B cell (primary cell): Measurements from ENCODE around the gene ARSA.

Source experiments
- EZH2 ChIP-seq: IDR thresholded peaks from 2 replicates; pipeline ENCODE4 v1.6.1; 2012; ENCODE audit warnings: borderline replicate concordance, low read depth, mild to moderate bottlenecking, moderate library complexity, low read length; ENCODE audit not compliant: insufficient read depth, poor library complexity, severe bottlenecking
- TF ChIP-seq, protein P1 (sequence below): fragments of 200-600 bp; IDR thresholded peaks from one replicate; pipeline ENCODE4 v1.8.0; 2022; ENCODE audit warnings: antibody characterized with exemption, mild to moderate bottlenecking

- TF ChIP-seq, protein P1, sequence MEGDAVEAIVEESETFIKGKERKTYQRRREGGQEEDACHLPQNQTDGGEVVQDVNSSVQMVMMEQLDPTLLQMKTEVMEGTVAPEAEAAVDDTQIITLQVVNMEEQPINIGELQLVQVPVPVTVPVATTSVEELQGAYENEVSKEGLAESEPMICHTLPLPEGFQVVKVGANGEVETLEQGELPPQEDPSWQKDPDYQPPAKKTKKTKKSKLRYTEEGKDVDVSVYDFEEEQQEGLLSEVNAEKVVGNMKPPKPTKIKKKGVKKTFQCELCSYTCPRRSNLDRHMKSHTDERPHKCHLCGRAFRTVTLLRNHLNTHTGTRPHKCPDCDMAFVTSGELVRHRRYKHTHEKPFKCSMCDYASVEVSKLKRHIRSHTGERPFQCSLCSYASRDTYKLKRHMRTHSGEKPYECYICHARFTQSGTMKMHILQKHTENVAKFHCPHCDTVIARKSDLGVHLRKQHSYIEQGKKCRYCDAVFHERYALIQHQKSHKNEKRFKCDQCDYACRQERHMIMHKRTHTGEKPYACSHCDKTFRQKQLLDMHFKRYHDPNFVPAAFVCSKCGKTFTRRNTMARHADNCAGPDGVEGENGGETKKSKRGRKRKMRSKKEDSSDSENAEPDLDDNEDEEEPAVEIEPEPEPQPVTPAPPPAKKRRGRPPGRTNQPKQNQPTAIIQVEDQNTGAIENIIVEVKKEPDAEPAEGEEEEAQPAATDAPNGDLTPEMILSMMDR, result peak; percentile 53
- TF ChIP-seq EZH2, result no peak
Measured at GRCh38 chr22:50621948-50622722, 5.8 kb downstream of the ARSA start.
